Activated naive CD4-positive, alpha-beta T cell treated with anti-CD3 and anti-CD28 coated beads for 36 hours (primary cell): ENCODE measurements around the gene CEBPG. TPM values are rescaled to one million over a fixed set of nuclear protein-coding genes. Genes with fewer than 3 reads are reported as not detected.

Source experiments
- CTCF ChIA-PET: fragments of 350-600 bp; sonication (Branson Sonifier 250); formaldehyde crosslinking; loops from one replicate; lab custom pipeline; 2021; ENCODE audit warnings: antibody characterized with exemption; lab: Charles Lee
- DNase-seq: peaks from one replicate; pipeline ENCODE4 v3.0.0-alpha.2; 2020
- H3K27ac Mint-ChIP-seq: one replicate; pipeline ENCODE4 v1.8.0; 2021; ENCODE audit warnings: mild to moderate bottlenecking, mixed read lengths
- H3K27me3 Mint-ChIP-seq: one replicate; pipeline ENCODE4 v1.8.0; 2021; ENCODE audit warnings: low read depth, mixed read lengths
- H3K36me3 Mint-ChIP-seq: one replicate; pipeline ENCODE4 v1.8.0; 2021; ENCODE audit warnings: low read depth, mixed read lengths
- H3K4me1 Mint-ChIP-seq: one replicate; pipeline ENCODE4 v1.8.0; 2021; ENCODE audit warnings: low read depth, mixed read lengths
- H3K4me3 Mint-ChIP-seq: one replicate; pipeline ENCODE4 v1.8.0; 2021; ENCODE audit warnings: mild to moderate bottlenecking, moderate library complexity, mixed read lengths
- H3K9me3 Mint-ChIP-seq: one replicate; pipeline ENCODE4 v1.8.0; 2021; ENCODE audit warnings: mixed read lengths
- intact Hi-C: fragments of 100-400 bp; cut with micrococcal nuclease; formaldehyde crosslinking; loops from one replicate; pipeline ENCODE4 v1.15.1; 2023
- total RNA-seq, 2 experiments: library from RNA; stranded (reverse); gene quantifications; one replicate each; pipeline ENCODE4 v1.2.3, GENCODE V29; 2021

Gene CEBPG
- total RNA-seq, 2 experiments from 2014 or later, result 37.3 to 38.7 TPM

DNA sequence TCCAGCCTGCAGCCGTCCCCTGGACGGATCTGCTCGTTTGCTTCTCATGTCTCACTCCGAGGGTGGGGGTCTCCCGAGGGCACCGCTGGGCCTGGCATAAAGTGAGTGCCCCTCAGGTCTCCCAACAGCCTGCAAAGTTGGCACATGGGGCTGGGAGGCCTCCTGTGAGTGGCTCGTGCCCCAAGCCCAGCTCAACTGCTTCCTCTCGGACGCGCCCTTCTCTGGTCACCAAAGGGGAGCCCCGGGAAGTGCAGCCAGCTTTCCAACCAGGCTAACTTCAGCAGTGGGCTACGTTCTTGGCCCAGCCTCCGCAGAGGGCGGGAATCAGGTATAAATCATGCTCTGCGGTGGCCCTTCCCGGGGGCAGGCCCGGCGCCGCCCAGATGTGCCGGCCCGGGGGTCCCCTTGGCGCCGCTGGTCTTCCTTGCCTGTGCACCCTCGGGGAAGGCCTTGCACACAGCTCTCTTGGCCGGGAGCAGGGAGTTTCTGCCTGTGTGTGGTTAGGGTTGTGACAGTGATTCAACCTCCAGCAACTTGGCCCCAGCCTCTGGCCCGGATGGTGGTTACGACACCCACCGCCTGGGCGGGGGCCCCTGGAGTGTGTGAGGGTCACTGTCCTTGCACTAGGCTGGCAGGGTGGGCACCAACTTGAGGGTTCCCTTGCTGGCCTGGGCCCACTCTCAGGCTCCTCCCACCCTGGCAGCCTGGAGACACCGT lies 20.7 kb downstream of the CEBPG start:
- Mint-ChIP-seq H3K27ac (no peak overlapping the region), H3K9me3 (no peaks in the 10 kb centered on the region), H3K36me3 (no peaks in the 10 kb centered on the region), H3K4me3 (no peak overlapping the region), H3K4me1 (no peaks in the 10 kb centered on the region), H3K27me3 (no peaks in the 10 kb centered on the region)
- CTCF ChIA-PET, result no interaction called here
- intact Hi-C loops, result no loop called here
- DNase-seq, result no peak

DNA sequence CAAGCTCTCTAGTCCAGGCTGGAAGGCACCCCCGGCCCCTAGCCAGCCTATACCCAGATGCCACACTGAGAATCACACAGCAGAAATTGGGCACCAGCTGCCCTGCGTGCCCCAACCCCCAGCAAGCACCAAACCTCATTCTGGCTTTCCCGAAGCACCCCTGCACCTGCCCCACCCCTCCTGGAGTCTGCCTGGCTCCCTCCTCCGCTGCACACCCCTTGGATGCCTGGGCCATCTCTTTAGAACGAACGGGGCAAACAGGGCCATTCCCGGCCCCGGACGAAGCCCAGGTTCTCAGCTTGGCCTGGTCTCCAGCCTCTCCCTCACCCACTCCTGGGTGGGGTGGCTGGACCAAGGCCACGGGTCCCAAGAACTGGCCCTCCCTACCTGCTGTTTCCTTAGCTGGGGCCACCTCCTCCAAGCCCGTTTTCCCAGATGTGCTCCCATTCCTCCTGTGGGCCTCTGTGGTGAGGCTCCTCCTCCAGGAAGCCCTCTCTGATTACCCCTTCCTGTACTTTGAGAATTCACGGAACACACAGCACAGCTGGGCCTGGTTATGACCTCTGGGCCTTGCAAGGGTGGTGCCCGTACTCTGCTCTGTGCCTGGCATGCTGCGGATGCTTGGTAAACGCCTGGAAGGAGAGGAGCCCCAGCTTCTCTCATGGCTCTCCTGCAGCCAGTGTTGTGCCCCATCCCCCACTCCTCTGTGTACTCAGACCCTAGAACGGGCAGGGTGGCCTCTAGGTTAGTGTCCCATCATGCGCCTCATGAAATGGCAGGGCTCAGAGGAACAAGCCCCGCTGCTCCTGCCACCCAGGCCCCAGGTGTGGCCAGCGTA lies 21.4 kb downstream of the CEBPG start:
- DNase-seq, result no peak
- Mint-ChIP-seq H3K4me3 (no peak overlapping the region), H3K9me3 (no peaks in the 10 kb centered on the region), H3K4me1 (no peaks in the 10 kb centered on the region), H3K27me3 (no peaks in the 10 kb centered on the region), H3K27ac (no peak overlapping the region), H3K36me3 (no peaks in the 10 kb centered on the region)
- CTCF ChIA-PET, result no interaction called here
- intact Hi-C loops, result no loop called here

DNA sequence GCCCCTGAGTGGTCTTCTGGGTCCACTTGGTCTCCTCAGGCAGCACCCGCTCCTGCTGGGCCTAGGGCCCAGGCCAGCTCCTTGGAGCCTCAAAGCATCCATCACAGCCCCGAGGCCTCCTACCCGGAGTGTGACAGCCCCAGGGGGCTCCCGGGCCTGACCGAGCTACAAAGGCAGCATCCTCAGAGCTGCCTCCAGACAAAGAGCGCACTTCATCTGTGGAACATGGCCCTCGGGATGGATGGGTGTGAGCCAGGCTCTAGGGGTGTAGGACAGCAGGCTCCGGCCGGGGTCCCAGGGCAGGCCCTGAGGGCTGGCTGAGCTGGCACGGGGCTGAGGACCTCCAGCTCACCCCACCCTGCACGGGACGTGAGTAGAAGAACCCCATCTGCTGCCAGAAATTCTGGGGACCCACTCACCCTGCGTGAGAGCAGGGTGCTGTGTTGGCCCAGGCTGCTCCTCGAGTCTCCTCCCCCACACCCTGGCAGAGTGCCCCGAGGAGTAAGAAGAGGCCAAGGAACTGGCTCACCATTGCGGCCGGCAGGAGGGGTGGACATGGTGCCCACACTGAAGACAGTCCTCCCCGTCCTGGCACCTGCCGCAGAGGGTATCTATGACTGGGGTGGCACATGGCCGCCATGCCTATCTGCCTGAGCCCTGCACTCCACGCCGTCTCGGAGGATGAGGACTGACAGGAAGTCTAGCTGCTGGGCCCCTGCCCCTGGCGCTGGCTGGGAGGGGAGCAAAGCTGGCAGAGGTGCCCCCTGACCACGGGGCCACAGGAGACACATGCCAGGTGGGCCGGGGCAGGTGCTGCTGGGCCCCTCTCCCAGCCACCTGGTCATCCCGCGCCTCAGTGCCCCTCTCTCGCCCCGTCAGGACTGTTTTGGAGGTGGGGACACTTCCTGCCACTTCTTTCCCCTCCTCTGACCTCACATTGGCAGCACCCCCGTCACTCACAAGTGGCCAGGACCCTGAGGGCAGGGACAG lies 22.3 kb downstream of the CEBPG start:
- no peak overlapping the region for H3K27ac Mint-ChIP-seq
- no peak overlapping the region for H3K4me3 Mint-ChIP-seq
- no peaks in the 10 kb centered on the region for H3K9me3 Mint-ChIP-seq
- CTCF ChIA-PET, result interaction anchor here (1.0 to 1.2 kb wide), 2 partner anchors 10 to 160 kb away, joined by 3 read pairs; no protein-coding TSS in a partner anchor
- H3K4me1 Mint-ChIP-seq, result no peaks in the 10 kb centered on the region
- no peaks in the 10 kb centered on the region for H3K36me3 Mint-ChIP-seq
- intact Hi-C loops, result no loop called here
- DNase-seq, result no peak
- H3K27me3 Mint-ChIP-seq, result no peaks in the 10 kb centered on the region

DNA sequence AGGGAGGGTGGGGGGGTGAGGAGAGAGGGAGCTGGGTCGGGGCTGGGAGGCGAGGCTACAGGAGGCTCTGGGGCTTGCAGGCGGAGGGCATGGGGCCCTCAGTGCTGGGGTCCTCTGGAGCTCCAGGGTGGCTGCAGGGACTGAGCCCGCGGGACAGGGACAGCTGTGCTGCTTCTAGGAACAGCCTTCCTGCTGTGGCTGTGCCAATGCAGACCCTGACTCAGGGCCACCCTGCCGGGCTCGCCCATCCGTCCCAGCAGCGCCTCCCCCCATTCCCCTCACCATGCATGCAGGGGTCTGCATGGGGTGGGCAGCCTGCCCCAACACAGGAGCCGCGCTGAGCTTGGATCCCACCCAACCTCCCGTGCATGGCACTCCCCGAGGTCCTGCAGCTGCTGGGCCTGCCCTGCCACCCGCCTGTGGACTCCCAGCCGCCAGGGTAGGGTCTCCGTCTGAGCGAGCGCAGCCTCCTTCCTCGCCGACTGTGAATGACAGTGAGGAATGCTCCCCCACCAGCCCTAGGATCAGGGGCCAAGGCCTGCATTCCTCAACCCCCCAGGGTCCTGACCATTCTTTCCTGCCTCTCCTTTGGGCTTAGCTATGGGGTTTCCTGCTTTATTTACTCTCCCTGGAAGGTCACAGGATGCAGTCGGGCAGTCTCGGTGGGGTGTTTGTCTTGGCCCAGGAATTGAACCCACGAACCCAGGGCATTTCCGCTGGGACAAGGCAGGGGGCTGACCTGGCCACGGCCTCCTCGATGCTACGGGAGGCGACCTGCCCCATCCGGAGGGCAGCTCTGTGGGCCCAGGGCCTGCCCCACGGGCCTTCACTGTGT lies 23.4 kb downstream of the CEBPG start:
- no peak overlapping the region for H3K27ac Mint-ChIP-seq
- DNase-seq, result no peak
- H3K27me3 Mint-ChIP-seq, result no peaks in the 10 kb centered on the region
- no peaks in the 10 kb centered on the region for H3K36me3 Mint-ChIP-seq
- CTCF ChIA-PET, result interaction anchor here (1.0 to 1.3 kb wide), 3 partner anchors 9 to 161 kb away, joined by 3 read pairs; no protein-coding TSS in a partner anchor
- intact Hi-C loops, result no loop called here
- H3K9me3 Mint-ChIP-seq, result no peaks in the 10 kb centered on the region
- H3K4me1 Mint-ChIP-seq, result no peaks in the 10 kb centered on the region
- H3K4me3 Mint-ChIP-seq, result no peak overlapping the region

DNA sequence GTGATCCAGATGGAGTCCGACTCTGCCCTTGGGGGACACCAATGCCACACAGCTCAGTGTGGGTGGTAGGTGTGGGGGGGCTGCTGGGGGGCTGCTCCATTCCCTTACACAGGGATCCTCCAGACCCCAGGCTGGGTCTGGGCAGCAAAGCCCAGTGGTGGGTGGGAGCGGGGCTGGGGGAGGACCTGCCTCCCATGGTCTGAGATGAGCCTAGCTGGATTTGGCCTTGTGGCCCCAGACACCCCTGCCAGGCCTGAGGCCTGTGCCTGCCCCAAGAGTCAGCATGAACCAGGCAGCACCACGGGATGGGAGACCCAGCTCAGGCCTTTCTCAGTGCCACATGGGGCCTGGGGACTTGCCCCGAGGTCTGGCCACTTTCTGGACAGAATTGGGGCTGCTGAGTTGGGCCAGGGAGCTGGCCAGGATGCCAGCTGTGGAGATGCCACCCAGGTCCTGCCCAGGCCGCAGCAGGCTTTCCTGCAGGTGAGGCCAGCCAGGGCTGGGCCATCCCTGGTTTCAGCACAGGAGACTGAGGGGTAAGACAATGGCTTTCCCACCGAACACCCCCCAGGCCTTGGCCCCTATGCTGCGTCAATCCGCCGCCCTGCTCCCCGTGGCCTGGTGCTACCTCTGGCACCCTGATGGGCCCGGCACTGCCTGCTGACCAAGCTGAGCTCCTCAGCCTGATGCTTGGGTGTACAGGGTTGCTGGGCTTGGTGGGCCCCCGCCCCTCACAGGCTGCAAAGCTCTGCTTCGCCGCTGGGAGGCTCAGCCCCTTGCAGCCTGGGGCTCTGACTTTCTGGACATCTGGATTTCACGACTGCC lies 24.2 kb downstream of the CEBPG start:
- H3K27ac Mint-ChIP-seq, result no peak overlapping the region
- H3K36me3 Mint-ChIP-seq, result no peaks in the 10 kb centered on the region
- no peak overlapping the region for H3K4me3 Mint-ChIP-seq
- no peaks in the 10 kb centered on the region for H3K4me1 Mint-ChIP-seq
- H3K9me3 Mint-ChIP-seq, result no peaks in the 10 kb centered on the region
- intact Hi-C loops, result no loop called here
- CTCF ChIA-PET, result interaction anchor here (0.7 to 1.3 kb wide), 2 partner anchors 18 to 156 kb away, joined by 3 read pairs; no protein-coding TSS in a partner anchor
- no peak for DNase-seq
- no peaks in the 10 kb centered on the region for H3K27me3 Mint-ChIP-seq

DNA sequence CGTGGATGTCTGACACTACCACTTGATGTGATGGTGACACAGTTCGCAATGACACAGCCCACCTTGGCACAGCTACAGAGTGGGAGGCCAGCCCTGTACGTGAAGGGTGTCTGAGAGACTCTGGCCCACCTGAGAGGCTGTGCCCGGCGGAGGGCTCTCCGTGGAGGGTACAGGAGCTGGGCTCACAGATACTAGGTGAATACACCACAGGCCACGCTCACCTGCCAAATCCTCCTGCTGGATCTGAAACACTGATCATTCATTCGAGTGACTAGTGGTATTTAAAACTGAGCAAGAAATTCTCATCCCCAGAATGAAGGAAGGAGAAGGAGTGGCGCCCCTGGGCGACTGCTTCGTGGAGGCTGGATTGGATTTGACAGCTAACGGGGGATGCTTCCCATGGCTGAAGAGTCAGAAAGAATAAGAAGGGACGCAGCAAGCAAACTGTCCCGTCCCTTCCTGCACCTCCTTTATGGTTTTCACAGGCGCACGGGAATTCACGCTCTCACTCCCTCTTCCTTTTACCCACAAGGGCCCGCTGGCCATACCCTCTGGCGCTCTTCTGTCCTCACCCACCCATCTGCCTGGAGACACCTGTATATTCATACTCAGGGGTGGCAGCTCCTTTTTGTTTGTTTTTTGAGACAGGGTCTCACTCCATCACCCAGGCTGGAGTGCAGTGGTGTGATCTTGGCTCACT lies 25.0 kb downstream of the CEBPG start:
- no peak overlapping the region for H3K27ac Mint-ChIP-seq
- no peaks in the 10 kb centered on the region for H3K4me1 Mint-ChIP-seq
- H3K27me3 Mint-ChIP-seq, result no peaks in the 10 kb centered on the region
- intact Hi-C loops, result no loop called here
- no peak for DNase-seq
- CTCF ChIA-PET, result interaction anchor here (0.7 to 1.1 kb wide), 2 partner anchors 156 to 157 kb away, joined by 3 to 5 read pairs; no protein-coding TSS in a partner anchor
- H3K9me3 Mint-ChIP-seq, result no peaks in the 10 kb centered on the region
- H3K36me3 Mint-ChIP-seq, result no peaks in the 10 kb centered on the region
- no peak overlapping the region for H3K4me3 Mint-ChIP-seq

DNA sequence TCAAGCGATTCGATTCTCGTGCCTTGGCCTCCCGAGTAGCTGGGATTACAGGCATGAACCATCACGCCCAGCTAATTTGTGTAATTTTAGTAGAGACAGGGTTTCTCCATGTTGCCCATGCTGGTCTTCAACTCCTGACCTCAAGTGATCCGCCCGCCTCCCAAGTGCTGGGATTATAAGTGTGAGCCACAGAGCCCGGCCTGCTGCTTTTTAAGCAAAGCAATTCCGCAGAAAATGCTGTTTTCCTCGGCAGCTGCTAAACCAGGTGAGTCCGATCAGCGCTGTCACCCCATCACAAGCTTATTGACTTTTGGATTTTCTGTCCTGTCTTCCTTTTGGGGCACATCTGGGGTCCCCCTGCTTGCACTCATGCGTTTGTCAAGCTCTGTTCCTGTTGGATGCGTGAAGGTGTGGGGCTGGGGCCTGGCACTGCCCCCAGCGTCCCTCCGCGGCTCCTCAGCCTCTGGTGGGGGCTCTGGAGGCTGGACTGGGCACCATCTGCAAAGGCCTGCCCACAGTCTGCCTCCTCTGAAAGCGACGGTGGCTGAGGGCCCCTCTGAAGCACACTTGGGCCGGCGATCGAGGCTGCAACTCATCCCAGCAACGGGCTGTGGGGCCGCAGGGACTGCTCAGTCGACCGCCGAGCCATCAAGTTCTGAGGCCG lies 25.7 kb downstream of the CEBPG start:
- intact Hi-C loops, result no loop called here
- CTCF ChIA-PET, result interaction anchor here (1.1 kb wide), 1 partner anchor 157 kb away, joined by 5 read pairs; no protein-coding TSS in a partner anchor
- DNase-seq, result no peak
- Mint-ChIP-seq H3K9me3 (no peaks in the 10 kb centered on the region), H3K4me3 (no peak overlapping the region), H3K27ac (no peak overlapping the region), H3K27me3 (no peaks in the 10 kb centered on the region), H3K36me3 (no peaks in the 10 kb centered on the region), H3K4me1 (no peaks in the 10 kb centered on the region)

DNA sequence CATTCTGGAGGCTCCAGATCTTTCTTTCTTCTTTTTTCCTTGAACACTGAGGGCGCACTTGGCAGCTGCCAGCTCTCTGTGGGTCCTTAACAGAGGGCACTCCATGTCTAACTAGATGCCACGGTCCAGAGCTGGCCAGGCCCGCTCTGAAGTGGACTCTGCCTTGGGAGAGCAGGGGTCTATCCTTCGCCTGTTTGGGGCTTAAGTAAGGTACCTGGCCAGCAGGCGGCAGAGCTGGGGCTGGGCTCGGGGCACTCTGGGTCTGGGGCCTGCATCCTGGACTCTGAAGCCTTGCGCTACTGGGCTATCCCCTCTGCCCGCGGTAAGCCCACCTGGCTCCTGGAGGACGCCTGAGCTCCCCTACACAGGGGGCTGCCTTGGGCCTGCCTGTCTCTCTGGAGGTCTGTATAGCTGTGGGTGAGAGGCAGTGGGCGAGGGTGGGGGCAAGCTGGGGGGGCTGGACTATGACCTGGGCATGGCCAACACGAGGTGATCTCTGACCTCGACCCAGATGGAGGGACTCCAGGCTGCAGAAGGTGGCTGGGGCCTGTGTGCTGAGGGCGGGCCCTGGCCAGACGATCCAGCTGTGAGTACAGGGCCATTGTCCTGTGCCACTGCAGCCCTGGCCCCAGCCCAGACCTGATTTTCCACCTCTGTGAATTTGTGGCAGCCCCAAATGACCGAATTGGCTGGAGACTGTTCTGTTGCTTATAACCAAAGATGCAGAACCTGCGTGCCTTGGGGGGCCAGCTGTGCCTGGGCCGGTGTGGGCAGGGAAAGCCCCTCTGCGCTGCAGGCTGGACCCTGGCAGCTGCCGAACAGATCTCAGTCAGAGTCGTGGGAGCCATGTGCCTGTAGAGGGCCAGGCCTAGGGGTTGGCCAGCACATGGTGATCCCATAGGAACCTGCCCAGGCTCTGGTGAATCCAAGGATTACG lies 26.5 kb downstream of the CEBPG start:
- Mint-ChIP-seq H3K4me3 (no peak overlapping the region), H3K9me3 (no peaks in the 10 kb centered on the region), H3K36me3 (no peaks in the 10 kb centered on the region), H3K4me1 (no peaks in the 10 kb centered on the region), H3K27ac (no peak overlapping the region), H3K27me3 (no peaks in the 10 kb centered on the region)
- intact Hi-C loops, result no loop called here
- no peak for DNase-seq
- CTCF ChIA-PET, result interaction anchor here (1.1 kb wide), 1 partner anchor 158 kb away, joined by 5 read pairs; no protein-coding TSS in a partner anchor

DNA sequence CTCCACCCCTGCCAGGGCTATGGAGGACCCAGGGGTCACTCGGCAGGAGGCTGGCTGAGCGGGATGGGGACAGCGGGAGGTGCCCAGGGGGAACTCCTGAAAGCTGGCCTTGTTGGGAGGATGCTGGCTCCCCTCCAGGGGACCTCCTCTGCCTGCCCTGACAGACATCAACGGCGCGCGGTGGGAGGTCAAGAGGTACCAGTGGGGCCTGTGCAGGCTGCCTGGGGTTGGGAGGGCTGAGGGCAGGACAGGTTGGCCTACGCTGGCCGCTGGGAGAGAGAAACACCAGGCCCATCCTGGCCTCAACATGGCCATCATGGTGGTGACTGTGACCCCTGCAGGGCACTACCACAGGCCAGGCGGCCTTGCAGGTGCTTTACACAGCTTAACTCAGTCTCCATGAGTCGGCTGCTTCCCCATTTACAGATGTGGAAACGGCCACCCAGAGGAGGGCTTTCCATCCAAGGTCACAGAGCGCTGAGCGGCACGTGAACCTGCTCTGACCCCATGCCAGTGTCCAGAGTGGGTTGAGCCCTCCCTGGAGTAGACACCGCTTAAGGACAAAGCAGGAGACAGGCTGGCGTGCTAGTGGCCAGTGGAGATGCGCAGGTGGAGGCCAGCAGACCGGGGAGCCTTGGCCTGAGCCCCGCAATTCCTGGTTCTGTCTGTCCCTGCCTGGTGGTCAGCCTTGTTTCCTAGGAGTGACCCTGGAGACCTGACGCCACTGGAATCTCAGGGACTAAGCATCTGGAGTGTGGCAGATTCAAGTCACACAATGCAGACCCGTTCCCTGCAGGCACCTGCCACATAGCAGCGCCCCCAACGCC lies 27.6 kb downstream of the CEBPG start:
- CTCF ChIA-PET, result no interaction called here
- no peaks in the 10 kb centered on the region for H3K9me3 Mint-ChIP-seq
- H3K4me3 Mint-ChIP-seq, result no peak overlapping the region
- H3K27ac Mint-ChIP-seq, result no peak overlapping the region
- no peaks in the 10 kb centered on the region for H3K27me3 Mint-ChIP-seq
- intact Hi-C loops, result no loop called here
- DNase-seq, result no peak
- H3K36me3 Mint-ChIP-seq, result no peaks in the 10 kb centered on the region
- no peaks in the 10 kb centered on the region for H3K4me1 Mint-ChIP-seq
